ENCODE results near the gene GPR61.

The GPR61 gene

DNA sequence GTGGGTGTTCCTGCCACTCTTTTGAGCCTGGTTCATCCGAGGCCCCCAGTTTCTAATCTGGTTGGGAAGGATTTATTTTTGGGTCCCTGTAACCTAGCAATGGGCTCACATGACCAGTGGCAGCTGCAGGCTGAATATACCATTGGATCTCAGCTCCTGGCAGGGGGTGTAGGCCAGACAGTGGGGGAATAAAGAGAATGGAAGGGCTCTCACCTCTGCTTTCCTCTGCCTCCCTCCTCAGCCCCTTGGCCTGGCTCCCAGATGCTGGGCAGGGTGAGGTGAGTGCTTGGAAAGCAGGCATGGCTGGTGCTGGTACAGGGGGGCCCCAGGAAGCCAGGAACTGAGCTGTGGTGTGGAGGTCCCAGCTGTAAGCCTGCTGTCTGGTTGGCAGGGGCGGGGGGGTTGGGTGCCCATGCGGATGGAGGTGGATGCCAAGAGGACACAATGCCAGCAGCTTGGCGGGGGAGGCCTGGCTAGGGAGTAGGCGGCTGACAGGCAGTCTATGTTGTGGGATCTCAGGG, 3.6 kb upstream of the GPR61 start:
- no peak for DNase-seq (ENCODE audit: low spot score)

DNA sequence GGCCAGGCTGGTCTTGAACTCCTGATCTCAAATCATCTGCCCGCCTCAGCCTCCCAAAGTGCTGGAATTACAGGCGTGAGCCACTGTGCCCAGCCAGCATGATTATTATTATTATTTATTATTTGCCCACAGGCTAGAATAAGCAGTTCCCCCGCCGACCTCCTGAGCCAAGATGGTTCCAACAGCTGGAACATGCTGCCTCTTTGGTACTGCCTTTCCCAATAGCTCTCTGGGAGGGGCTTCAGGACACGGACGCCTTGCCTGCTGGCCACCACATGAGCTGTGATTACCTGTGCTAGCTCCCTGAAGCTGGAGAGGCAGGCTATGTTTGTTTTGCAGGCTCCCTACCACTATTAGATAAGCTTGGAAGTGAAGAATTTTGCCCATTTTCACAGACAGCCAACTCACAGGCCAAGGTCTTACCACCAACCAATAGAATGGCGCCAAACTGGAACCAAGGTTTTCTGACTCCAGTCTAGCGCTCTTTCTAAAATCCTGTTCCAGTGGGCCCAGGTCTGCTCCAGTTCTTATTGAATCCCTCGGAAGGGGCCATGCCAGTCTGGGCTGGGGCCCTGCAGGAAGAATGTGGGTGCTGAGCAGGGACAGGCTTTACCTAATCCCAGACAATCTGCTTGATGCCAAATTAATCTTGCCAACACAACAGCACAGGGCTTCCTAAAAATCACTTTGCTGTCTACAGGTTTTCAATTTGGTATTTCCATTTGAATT, 2.1 kb upstream of the GPR61 start:
- DNase-seq (ENCODE audit: low spot score), result no peak

DNA sequence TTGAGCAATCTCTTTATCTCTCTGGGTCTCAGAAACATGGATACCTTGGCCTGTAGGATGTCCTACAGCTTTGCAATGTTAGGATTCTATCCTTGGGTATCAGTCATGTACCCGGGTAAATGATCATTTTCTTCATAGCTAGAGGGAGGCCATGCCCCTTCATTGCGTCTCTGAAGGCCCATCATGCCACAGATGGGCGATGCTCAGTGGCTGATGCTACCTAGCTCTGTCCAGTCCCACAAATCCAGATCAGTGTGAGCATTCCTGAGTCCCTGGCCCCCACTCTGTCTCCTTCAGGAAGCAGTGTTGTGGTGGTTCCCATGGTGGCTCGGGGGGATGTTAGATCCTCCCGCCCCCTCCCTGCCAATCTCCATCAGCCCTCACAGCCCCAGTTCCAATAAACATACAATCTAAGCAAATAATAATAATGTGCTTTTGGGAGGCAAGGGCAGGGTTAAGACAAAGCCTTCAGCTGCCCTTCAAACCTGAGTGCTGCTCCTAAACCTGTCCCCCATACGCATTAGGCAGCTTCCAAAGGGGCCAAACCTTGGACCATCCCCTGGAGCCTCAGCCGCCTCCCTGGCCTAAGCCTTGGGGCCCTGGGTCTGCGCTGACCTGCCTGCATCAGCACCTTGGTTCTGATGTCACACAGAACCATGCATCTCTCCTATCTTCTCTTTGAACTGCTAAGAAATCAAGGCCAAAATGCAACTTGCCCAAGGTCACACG, 681 bp upstream of the GPR61 start:
- no peak for DNase-seq (ENCODE audit: low spot score)

DNA sequence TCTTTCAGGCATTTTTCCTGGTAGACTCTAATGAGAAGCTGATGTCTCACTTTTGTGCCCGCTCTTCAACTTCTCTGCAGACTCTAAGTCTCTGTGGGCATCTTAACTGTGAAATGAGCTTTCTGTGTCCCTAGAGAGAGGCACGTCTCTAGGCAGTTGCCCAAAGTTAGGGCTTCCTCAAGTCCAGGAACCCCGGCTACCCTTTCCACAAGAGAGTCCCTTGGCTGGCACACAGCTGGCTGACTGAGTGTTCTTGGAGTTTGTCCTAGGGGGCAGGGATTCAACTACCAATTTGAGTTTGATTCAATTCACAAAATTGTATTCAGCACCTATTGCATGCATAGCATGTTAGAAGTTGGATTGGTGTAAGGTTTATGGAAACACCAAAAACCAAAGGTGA, 1.4 kb downstream of the GPR61 start:
- DNase-seq (ENCODE audit: low spot score), result no peak

DNA sequence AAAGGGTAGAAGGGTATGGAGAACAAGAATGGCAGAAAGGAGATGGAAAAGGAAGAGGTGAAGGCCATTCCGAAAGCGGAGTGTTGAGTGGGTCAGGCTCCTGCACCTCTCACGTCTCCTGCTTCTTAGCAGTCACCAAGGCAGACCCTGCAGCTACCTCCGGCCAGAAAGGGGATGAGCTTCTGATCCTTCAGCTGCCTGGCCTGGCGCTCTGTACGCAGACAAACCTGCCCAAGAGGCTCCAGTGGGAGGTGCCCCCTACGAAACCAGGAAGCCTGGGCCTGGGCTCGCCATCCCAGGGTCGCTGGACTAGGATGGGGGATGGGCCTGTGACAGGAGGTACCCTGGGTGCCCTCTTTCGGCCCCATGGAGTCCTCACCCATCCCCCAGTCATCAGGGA, 3.0 kb downstream of the GPR61 start:
- no peak for DNase-seq (ENCODE audit: low spot score)

DNA sequence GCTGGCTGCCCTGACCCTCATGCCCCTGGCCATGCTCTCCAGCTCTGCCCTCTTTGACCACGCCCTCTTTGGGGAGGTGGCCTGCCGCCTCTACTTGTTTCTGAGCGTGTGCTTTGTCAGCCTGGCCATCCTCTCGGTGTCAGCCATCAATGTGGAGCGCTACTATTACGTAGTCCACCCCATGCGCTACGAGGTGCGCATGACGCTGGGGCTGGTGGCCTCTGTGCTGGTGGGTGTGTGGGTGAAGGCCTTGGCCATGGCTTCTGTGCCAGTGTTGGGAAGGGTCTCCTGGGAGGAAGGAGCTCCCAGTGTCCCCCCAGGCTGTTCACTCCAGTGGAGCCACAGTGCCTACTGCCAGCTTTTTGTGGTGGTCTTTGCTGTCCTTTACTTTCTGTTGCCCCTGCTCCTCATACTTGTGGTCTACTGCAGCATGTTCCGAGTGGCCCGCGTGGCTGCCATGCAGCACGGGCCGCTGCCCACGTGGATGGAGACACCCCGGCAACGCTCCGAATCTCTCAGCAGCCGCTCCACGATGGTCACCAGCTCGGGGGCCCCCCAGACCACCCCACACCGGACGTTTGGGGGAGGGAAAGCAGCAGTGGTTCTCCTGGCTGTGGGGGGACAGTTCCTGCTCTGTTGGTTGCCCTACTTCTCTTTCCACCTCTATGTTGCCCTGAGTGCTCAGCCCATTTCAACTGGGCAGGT, 3.8 kb downstream of the GPR61 start:
- no peak for DNase-seq (ENCODE audit: low spot score)

DNA sequence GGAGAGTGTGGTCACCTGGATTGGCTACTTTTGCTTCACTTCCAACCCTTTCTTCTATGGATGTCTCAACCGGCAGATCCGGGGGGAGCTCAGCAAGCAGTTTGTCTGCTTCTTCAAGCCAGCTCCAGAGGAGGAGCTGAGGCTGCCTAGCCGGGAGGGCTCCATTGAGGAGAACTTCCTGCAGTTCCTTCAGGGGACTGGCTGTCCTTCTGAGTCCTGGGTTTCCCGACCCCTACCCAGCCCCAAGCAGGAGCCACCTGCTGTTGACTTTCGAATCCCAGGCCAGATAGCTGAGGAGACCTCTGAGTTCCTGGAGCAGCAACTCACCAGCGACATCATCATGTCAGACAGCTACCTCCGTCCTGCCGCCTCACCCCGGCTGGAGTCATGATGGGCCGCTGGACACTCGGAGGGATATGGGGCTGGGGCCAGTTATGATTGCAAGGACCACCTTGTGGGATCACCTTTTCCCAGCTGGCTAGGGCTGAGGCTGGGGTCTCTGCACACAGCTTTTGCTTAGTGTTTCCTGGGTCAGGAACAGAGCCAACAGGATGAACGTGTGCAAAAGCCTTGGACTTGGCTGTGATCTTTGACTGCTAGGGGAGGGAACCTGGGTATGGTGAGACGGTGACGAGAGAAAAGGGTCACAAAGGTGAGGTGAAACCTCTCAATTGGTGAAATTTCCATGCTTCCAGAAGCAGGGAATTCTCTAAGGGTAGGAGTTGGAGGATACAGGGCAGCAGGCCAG, 4.5 kb downstream of the GPR61 start:
- DNase-seq (ENCODE audit: low spot score), result no peak

DNA sequence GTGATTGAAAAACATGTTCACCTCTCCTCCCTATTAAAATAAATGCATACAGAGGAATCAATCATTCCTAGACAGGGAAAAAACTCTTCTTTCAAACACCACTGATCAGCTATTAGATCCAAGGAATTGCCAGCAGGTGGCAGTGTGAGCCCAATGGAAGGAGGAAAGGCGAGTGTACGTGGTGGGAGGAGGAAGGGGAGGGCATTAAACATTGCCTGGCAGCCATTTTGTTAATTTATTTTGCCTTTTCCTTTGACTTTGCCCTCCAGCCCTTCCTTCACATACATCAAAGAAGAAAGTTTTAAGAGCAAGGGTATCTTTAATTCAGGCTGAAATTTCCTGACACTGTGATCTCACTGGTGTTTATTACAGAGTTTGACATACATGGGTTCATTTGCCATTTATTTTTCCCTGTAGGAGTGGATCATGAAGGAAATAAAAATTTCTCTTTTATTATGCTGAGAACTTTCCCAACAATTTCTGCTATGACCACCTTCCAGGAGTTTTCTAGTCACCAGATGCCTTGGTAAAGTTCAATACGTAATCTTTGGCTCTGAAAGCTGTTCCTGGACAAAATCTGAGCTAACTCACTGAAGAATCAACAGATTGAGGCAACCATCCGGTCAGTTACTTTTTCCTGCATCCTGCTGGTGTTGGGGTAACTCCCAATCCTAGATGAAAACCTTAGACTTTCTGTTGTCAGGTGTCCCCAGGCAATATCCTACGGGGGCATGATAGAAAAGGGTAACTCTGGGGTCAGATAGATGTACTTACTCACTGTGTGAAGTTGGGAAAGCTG, 6.8 kb downstream of the GPR61 start:
- DNase-seq (ENCODE audit: low spot score), result peak; percentile 90

DNA sequence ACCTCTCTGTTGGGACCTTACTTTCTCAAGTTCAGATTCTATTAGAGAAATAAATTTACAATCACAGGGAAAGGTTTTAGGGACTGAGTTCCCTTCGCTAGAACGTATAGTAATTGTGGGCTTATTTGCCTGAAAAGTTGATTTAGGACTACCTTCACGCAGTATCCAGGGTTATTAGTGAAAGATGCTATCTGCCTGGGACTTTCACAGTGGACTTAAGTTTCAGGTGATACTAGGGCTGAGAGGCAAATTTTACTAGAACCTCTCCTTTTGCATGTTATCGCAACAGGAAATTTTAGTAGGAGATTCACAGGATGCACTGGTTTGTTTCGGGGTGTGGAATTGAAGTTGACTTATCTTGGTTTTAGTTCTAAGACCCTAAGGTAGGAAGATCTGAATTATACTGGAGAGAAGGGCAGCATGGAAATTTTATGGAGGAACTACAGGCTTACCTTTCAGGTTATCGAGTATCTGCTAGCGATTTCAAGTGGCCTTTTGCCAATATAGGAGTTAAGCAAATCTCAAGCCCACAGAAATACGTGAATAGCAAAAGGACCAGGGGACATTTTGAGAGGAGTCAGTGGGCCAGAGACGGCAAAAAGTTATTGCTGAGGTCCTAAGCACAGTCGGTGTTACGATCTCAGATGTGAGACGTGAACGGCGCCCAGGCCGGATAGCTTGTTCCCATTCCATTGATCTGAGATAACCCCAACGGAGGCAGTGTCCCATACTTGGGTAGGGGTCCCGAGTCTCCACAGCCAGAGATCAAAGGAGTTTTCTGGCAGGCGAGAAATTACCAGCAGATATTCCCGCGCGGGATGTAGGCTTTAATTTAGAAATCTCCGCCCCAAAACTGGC, 8.0 kb downstream of the GPR61 start:
- DNase-seq (ENCODE audit: low spot score), result no peak

DNA sequence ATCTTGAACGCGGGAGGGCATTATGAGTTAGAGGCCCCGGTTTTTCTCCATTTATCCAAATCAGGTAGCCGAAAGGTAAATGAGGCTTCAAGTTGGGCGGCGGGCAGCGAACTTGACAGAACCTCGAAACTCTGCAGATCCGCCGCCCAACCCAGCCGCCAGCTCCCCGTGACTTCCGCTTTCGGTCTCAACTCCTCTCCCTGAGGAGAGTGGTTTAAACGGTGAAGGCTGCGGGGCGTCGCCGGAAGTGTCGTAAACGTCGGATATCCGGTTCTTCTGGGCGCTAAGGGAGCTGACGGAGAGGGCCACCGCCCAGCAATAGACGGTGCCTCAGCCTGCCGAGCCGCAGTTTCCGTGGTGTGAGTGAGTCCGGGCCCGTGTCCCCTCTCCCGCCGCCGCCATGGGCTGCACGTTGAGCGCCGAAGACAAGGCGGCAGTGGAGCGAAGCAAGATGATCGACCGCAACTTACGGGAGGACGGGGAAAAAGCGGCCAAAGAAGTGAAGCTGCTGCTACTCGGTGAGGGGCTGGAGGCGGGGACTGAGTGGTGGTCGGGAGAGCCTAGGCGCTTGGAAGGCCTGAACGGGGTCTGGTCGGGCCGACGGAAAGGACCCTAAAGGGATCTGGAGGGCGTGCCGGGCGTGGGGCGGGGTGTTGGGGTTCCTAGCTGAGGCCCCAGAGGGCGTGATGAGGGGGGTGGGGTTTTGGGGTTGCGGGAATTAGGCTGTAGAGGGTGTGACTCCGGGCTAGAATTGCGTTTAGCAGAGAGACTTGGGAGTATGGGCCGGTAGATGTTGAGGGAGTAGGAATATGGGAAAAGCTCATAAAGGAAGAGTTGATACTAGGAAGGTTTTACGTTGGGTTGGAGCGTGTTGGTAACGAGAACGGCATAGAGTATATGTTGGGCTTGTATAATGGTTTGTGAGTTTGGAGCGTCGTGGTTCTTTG, 8.9 kb downstream of the GPR61 start, which contains the start of gene GNAI3:
TSS of gene GNAI3 (plus strand) at position 295 of the 947 bp plus-strand sequence. CDS start at position 401, 106 bp downstream.
- peak; percentile 93 for DNase-seq (ENCODE audit: low spot score)

DNA sequence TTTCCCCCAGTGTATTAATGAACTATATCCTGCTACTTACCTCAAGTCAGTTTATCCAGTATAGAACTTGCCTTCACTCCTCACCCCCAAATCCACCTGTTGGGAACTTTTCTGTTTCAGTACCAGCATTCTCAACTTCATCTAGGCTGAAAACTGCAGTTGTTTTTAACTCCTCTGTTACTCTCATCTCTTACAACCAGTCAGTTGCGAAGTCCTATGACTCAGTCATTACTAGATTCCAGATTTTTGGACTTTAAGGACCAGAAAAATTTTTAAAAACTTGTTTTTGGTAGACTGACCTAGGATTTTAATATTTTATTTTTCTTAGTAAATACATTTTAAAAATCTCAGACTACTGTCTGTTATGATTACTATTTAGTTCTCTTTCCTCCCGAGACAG, 16.9 kb downstream of the GPR61 start:
- no peak for DNase-seq (ENCODE audit: low spot score)

DNA sequence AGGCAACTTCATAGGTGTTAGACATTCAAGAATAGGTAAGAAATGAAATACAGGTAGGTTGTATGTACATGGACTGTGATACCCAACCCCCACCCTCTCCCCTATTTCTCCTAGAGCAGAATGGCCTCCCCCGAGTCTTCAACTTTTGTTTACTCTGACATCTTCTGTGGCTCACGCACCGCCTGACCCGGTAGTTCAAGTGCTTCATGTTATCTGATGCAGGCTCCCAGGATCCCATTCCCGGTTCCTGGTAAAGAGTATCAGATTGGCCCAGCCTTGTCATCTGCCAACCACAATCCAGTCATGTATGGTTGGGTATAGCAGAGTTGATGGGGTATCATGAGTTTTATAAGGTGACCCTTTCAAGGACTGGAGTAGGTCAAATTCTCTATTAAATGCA, 17.8 kb downstream of the GPR61 start:
- no peak for DNase-seq (ENCODE audit: low spot score)

DNA sequence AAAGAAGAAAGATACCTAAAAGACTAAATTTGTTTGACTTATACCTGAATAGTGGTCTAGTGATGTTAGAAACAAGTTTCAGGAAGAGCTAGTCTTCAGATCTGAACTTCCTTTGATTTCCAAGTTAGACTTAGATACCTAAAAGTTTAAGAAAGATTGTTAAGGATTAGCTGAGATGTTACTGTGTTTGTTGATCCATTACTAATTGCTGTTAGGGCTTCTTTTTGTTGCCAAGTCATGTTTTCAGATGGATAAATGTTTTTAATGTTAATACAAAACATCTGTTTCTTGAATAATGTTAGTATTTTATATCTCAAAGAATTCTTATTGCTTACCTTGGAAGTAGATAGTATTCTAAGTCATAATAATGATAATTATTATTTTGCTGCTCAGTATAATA, 20.3 kb downstream of the GPR61 start:
- no peak for DNase-seq (ENCODE audit: low spot score)

DNA sequence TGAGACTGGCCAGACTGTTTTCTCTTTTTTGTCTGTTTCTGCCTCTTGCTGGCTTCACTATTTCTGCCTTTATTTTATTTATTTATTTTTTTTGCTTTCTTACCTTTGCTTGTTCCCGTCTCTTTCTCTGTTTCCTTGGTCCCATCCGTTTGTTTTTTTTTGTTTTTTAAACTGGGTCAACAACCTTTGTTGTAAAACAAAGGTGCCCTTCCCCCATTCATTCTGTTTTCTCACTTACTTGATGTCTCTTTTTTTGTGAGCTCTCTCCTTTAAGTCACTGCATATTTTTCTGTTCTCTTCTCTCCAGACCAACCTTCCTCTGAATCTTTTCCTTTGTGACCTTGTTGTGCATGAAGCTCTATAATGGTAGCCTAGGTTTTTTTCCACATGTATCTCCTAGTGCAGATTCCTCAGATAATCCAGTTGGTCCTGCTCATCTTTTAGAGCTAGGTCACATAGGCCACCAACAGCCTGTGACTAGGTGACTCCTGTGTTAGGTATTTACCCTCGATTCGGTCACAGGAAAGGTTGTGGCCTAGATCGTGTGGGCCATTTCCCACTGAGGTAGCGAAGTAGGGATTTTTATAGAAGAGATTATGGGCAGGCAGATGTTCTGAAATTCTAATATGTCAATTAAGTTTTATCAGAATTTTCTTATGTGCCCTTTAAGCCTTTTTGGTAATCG, 24.7 kb downstream of the GPR61 start:
- no peak for DNase-seq (ENCODE audit: low spot score)

DNA sequence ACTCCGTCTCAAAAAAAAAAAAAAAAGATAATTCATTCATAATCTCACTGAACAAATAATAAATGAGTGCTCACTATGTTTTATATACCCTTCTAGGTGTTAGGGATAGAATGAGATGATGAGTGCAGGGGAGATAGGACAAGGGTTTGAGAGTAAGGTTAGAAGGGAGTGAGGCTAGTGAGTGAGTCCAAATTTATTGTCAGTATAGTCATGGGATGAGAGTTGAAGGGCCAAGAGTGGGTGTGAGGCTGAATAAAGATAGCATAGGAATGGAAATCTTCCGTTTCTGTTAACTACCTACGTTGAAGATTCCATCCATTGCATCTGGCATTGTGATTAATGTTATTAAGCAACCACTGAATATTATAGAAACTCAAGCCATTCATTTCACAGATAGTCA, 25.6 kb downstream of the GPR61 start:
- DNase-seq (ENCODE audit: low spot score), result no peak

DNA sequence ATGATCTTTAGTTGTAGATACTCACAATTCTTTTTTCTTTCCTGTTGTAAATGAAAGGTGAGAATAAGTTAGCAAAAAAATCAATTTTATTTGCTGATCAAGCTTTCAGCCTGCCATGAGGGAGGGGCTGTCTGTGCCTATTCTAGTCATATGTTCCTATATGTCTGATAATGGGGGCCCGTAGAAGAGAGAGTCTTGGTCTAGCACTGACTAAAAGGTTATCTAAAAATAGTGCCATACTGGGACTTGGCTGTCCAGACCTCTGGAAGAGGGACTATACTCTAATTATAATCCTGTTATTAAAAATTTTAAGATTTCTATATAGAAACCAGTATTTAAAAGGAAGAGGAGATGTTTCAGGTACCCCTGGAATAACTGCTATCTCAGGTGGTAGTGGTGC, 27.3 kb downstream of the GPR61 start:
- DNase-seq (ENCODE audit: low spot score), result no peak

DNA sequence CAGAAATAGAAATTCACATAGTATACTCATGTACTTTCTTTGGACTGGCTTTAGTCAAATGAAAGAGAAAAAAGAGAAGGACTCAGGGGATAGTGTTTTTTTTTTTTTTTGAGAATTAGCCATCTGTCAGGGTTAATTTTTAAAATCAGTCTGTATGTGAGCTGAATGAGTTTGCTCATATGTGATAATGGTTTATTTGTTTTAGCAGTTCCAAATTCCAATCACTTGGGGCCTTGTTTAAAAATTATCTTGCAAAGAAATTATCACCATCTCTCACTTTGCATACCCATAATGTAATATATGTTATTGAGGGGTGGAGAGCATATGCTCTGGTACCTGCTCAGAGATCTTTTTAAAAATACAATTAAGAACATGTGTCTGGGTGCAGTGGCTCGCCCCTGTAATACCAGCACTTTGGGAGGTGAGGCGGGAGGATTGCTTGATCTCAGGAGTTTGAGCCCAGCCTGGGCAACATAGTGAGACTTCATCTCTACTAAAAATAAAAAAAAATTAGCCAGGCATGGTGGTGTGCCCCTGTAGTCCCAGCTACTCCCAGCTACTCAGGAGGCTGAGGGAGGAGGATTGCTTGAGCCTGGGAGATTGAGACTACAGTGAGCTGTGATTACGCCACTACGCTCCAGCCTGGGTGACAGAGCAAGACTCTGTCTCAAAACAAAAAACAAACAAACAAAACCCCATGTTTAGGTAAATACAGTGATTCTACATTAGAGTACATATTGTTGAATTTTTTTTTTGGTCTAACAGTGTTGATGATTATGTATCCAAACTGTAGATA, 28.4 kb downstream of the GPR61 start:
- DNase-seq (ENCODE audit: low spot score), result no peak

DNA sequence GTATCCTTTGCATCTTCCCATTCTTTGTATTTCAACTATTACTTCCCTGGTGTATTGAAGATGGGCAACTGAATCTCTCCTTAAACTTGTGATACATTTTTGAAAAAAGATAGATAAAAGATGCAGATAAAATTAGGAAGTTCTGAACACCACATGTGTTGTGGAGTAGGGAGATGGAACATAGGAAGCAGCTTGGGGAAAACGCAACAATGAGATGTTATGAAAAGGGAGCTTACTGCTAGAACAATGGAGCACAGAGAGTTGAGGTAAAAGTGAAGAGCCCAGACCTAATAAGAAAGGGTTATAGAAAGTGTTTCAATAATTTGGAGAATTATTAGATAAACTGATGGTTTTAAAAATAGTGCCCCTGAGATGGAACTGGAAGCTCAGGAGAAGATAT, 29.7 kb downstream of the GPR61 start:
- DNase-seq (ENCODE audit: low spot score), result no peak
